WTC11 (cell line): ENCODE results near the gene PIGX. TPM values are rescaled to one million over a fixed set of nuclear protein-coding genes. Genes with fewer than 3 reads are reported as not detected.

Experiments
- ATAC-seq: fragments of 200-7000 bp; cut with Tn5 transposase; 2 replicates; pipeline ENCODE4 v1.10.0; 2021; ENCODE audit warnings: mild to moderate bottlenecking, moderate library complexity
- CTCF ChIA-PET: fragments of 300-600 bp; sonication (Branson Sonifier 250); formaldehyde crosslinking; loops from one replicate; lab custom pipeline; 2021; ENCODE audit warnings: antibody characterized with exemption; lab: Charles Lee
- POLR2A ChIA-PET: fragments of 350-600 bp; sonication (Branson Sonifier 250); formaldehyde crosslinking; loops from one replicate; lab custom pipeline; 2021; ENCODE audit warnings: antibody characterized with exemption; lab: Charles Lee
- DNase-seq: peaks from one replicate; pipeline ENCODE4 v3.0.0; 2021; ENCODE audit warnings: low spot score
- H3K27ac Mint-ChIP-seq: 2 replicates; pipeline ENCODE4 v1.8.0; 2021; ENCODE audit warnings: mixed read lengths
- H3K27me3 Mint-ChIP-seq: 2 replicates; pipeline ENCODE4 v1.8.0; 2021; ENCODE audit warnings: low read depth, mild to moderate bottlenecking, moderate library complexity, mixed read lengths
- H3K36me3 Mint-ChIP-seq: 2 replicates; pipeline ENCODE4 v1.8.0; 2021; ENCODE audit warnings: mixed read lengths
- H3K4me1 Mint-ChIP-seq: 2 replicates; pipeline ENCODE4 v1.8.0; 2022; ENCODE audit warnings: mixed read lengths
- H3K4me3 Mint-ChIP-seq: 2 replicates; pipeline ENCODE4 v1.8.0; 2021; ENCODE audit warnings: mild to moderate bottlenecking, moderate library complexity, mixed read lengths
- H3K9me3 Mint-ChIP-seq: 2 replicates; pipeline ENCODE4 v1.8.0; 2021; ENCODE audit warnings: mixed read lengths
- ETV6 ChIP-seq: sonication (generic); formaldehyde crosslinking; IDR thresholded peaks from 2 replicates; pipeline ENCODE4 v1.8.1; 2022; ENCODE audit warnings: mild to moderate bottlenecking, missing genetic modification reagents
- GABPB1 ChIP-seq: sonication (generic); formaldehyde crosslinking; IDR thresholded peaks from 2 replicates; pipeline ENCODE4 v1.8.1; 2023; ENCODE audit warnings: mild to moderate bottlenecking, missing genetic modification reagents
- GTF2I ChIP-seq: fragments of 250-450 bp; sonication (Bioruptor Pico); conservative IDR thresholded peaks from 2 replicates; pipeline ENCODE4 v1.4.0; 2021; ENCODE audit warnings: mild to moderate bottlenecking
- MYBL2 ChIP-seq: sonication (generic); formaldehyde crosslinking; IDR thresholded peaks from 2 replicates; pipeline ENCODE4 v1.8.1; 2023; ENCODE audit warnings: mild to moderate bottlenecking, moderate library complexity, missing genetic modification reagents
- RELA ChIP-seq: sonication (generic); formaldehyde crosslinking; IDR thresholded peaks from 2 replicates; pipeline ENCODE4 v1.8.1; 2022; ENCODE audit warnings: missing genetic modification reagents, mild to moderate bottlenecking, borderline replicate concordance
- ZNF232 ChIP-seq: sonication (generic); formaldehyde crosslinking; IDR thresholded peaks from 2 replicates; pipeline ENCODE4 v1.8.0; 2022; ENCODE audit warnings: mild to moderate bottlenecking, missing genetic modification reagents
- ZNF416 ChIP-seq: fragments of 250-450 bp; sonication (Bioruptor Pico); IDR thresholded peaks from 2 replicates; pipeline ENCODE4 v1.9.0; 2021; ENCODE audit warnings: mild to moderate bottlenecking, inconsistent platforms
- ZNF423 ChIP-seq: fragments of 250-450 bp; sonication (Bioruptor Pico); IDR thresholded peaks from 2 replicates; pipeline ENCODE4 v2.1.2; 2022; ENCODE audit warnings: mild to moderate bottlenecking, moderate library complexity
- total RNA-seq: library from RNA; stranded (reverse); gene quantifications from 3 replicates; pipeline ENCODE4 v1.2.3, GENCODE V29; 2021
- TF ChIP-seq, protein P1 (sequence below): sonication (generic); formaldehyde crosslinking; IDR thresholded peaks from 2 replicates; pipeline ENCODE4 v1.8.0; 2023; ENCODE audit warnings: missing genetic modification reagents, mild to moderate bottlenecking, borderline replicate concordance
- TF ChIP-seq, protein P2 (sequence below): sonication (generic); formaldehyde crosslinking; IDR thresholded peaks from 2 replicates; pipeline ENCODE4 v1.8.1; 2022; ENCODE audit warnings: missing genetic modification reagents, borderline replicate concordance
- TF ChIP-seq, protein P3 (sequence below): fragments of 250-450 bp; sonication (Bioruptor Pico); IDR thresholded peaks from 2 replicates; pipeline ENCODE4 v1.9.0; 2021; ENCODE audit warnings: mild to moderate bottlenecking
- TF ChIP-seq, protein P4 (sequence below): sonication (generic); formaldehyde crosslinking; IDR thresholded peaks from 2 replicates; pipeline ENCODE4 v1.8.1; 2023; ENCODE audit warnings: mild to moderate bottlenecking, moderate library complexity, missing genetic modification reagents
- TF ChIP-seq, protein P5 (sequence below): sonication (generic); formaldehyde crosslinking; IDR thresholded peaks from 2 replicates; pipeline ENCODE4 v1.8.1; 2022; ENCODE audit warnings: mild to moderate bottlenecking, missing genetic modification reagents, moderate library complexity, borderline replicate concordance

The PIGX gene
- total RNA-seq, 1 experiment from 2014 or later = 12.8 TPM

DNA sequence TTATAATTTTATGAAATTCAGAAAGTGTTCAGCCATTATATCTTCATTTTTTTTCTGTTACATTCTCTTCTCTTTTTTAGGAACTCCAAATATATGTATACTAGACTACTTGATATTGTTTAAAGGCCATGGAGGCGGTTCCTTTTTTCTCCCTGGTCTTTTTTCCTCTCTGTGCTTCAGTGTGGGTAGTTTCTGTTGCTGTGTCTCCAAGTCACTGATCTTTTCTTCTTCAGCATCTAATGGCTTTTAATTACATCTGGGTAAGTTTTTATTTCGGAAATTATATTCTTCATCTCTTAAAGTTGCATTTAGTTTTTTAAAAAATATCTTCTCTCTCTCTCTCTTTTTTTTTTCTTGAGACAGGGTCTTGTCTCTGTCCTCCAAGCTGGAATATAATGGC is 8.9 kb downstream of the PIGX start:
- Mint-ChIP-seq H3K36me3 (peaks cover 13% of the 10 kb centered on the region), H3K27me3 (no peaks in the 10 kb centered on the region), H3K27ac (no peak overlapping the region), H3K4me1 (no peaks in the 10 kb centered on the region), H3K4me3 (no peak overlapping the region), H3K9me3 (no peaks in the 10 kb centered on the region)
- ATAC-seq (no peak), DNase-seq (no peak)
- ChIA-PET POLR2A (interaction anchor here (0.6 kb wide), 1 partner anchor 29 kb away, joined by 3 read pairs; no protein-coding TSS in a partner anchor), CTCF (no interaction called here)
- TF ChIP-seq GTF2I (no peak), ETV6 (no peak), ZNF423 (no peak), MYBL2 (no peak), GABPB1 (no peak), ZNF416 (CRISPR knock-in tag) (no peak), RELA (CRISPR knock-in tag) (no peak), ZNF232 (CRISPR knock-in tag) (no peak)
- TF ChIP-seq, protein P1, sequence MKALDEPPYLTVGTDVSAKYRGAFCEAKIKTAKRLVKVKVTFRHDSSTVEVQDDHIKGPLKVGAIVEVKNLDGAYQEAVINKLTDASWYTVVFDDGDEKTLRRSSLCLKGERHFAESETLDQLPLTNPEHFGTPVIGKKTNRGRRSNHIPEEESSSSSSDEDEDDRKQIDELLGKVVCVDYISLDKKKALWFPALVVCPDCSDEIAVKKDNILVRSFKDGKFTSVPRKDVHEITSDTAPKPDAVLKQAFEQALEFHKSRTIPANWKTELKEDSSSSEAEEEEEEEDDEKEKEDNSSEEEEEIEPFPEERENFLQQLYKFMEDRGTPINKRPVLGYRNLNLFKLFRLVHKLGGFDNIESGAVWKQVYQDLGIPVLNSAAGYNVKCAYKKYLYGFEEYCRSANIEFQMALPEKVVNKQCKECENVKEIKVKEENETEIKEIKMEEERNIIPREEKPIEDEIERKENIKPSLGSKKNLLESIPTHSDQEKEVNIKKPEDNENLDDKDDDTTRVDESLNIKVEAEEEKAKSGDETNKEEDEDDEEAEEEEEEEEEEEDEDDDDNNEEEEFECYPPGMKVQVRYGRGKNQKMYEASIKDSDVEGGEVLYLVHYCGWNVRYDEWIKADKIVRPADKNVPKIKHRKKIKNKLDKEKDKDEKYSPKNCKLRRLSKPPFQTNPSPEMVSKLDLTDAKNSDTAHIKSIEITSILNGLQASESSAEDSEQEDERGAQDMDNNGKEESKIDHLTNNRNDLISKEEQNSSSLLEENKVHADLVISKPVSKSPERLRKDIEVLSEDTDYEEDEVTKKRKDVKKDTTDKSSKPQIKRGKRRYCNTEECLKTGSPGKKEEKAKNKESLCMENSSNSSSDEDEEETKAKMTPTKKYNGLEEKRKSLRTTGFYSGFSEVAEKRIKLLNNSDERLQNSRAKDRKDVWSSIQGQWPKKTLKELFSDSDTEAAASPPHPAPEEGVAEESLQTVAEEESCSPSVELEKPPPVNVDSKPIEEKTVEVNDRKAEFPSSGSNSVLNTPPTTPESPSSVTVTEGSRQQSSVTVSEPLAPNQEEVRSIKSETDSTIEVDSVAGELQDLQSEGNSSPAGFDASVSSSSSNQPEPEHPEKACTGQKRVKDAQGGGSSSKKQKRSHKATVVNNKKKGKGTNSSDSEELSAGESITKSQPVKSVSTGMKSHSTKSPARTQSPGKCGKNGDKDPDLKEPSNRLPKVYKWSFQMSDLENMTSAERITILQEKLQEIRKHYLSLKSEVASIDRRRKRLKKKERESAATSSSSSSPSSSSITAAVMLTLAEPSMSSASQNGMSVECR = no peak
- TF ChIP-seq, protein P2, sequence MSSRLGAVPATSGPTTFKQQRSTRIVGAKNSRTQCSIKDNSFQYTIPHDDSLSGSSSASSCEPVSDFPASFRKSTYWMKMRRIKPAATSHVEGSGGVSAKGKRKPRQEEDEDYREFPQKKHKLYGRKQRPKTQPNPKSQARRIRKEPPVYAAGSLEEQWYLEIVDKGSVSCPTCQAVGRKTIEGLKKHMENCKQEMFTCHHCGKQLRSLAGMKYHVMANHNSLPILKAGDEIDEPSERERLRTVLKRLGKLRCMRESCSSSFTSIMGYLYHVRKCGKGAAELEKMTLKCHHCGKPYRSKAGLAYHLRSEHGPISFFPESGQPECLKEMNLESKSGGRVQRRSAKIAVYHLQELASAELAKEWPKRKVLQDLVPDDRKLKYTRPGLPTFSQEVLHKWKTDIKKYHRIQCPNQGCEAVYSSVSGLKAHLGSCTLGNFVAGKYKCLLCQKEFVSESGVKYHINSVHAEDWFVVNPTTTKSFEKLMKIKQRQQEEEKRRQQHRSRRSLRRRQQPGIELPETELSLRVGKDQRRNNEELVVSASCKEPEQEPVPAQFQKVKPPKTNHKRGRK (CRISPR knock-in tag) = no peak
- TF ChIP-seq, protein P3, sequence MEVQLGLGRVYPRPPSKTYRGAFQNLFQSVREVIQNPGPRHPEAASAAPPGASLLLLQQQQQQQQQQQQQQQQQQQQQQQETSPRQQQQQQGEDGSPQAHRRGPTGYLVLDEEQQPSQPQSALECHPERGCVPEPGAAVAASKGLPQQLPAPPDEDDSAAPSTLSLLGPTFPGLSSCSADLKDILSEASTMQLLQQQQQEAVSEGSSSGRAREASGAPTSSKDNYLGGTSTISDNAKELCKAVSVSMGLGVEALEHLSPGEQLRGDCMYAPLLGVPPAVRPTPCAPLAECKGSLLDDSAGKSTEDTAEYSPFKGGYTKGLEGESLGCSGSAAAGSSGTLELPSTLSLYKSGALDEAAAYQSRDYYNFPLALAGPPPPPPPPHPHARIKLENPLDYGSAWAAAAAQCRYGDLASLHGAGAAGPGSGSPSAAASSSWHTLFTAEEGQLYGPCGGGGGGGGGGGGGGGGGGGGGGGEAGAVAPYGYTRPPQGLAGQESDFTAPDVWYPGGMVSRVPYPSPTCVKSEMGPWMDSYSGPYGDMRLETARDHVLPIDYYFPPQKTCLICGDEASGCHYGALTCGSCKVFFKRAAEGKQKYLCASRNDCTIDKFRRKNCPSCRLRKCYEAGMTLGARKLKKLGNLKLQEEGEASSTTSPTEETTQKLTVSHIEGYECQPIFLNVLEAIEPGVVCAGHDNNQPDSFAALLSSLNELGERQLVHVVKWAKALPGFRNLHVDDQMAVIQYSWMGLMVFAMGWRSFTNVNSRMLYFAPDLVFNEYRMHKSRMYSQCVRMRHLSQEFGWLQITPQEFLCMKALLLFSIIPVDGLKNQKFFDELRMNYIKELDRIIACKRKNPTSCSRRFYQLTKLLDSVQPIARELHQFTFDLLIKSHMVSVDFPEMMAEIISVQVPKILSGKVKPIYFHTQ (CRISPR knock-in tag) = no peak
- TF ChIP-seq, protein P4, sequence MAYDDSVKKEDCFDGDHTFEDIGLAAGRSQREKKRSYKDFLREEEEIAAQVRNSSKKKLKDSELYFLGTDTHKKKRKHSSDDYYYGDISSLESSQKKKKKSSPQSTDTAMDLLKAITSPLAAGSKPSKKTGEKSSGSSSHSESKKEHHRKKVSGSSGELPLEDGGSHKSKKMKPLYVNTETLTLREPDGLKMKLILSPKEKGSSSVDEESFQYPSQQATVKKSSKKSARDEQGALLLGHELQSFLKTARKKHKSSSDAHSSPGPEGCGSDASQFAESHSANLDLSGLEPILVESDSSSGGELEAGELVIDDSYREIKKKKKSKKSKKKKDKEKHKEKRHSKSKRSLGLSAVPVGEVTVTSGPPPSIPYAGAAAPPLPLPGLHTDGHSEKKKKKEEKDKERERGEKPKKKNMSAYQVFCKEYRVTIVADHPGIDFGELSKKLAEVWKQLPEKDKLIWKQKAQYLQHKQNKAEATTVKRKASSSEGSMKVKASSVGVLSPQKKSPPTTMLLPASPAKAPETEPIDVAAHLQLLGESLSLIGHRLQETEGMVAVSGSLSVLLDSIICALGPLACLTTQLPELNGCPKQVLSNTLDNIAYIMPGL (CRISPR knock-in tag) = no peak
- TF ChIP-seq, protein P5, sequence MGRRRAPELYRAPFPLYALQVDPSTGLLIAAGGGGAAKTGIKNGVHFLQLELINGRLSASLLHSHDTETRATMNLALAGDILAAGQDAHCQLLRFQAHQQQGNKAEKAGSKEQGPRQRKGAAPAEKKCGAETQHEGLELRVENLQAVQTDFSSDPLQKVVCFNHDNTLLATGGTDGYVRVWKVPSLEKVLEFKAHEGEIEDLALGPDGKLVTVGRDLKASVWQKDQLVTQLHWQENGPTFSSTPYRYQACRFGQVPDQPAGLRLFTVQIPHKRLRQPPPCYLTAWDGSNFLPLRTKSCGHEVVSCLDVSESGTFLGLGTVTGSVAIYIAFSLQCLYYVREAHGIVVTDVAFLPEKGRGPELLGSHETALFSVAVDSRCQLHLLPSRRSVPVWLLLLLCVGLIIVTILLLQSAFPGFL (CRISPR knock-in tag) = no peak
